GM19452 (cell line): ENCODE results near the gene EIF4E.
A peak's percentile ranks its signal among the peaks of the same experiment; 100 is the strongest.
"Not testable (repeated sequence)": the region's sequence is repeated elsewhere in the genome, so short reads cannot be mapped to it uniquely, and the experiment has no call there.

Experiments
- ATAC-seq: cut with Tn5 transposase; IDR thresholded peaks from one replicate; pipeline ENCODE4 v1.9.1; 2021; ENCODE audit not compliant: unreplicated experiment

Gene EIF4E

DNA sequence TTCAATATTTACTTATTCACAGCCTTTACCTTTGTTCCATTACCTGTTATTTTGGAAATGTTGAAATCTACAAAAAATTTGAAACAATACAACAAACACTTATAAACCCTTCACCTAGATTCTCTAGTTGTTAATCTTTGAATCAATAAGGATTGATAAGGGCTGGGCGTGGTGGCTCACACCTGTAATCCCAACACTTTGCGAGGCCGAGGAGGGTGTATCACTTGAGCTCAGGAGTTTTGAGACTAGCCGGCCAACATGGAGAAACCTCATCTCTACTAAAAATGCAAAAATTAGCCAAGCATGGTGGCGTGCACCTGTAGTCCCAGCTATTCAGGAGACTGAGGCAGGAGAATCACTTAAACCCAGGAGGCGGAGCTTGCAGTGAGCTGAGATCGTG lies 5.9 kb upstream of the EIF4E start:
- not testable (repeated sequence) for ATAC-seq

DNA sequence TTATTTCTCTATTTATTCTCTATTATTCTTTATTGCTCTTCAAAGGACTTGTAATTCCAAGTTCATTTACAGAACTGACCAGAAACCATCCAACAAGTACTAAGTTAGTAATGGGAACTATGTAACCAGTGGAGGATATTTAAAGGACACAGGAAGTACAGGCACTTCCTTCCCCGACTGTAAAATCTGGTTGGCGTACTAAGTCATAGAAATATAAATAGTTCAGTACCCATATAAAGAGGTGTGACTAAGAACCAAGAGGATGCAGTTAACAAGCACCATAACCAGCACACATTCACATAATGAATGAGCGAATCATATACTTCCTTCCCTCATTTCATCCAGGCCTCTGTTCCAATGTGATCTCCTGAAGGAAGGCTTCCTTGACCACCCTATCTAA lies 3.6 kb upstream of the EIF4E start:
- no peak for ATAC-seq

DNA sequence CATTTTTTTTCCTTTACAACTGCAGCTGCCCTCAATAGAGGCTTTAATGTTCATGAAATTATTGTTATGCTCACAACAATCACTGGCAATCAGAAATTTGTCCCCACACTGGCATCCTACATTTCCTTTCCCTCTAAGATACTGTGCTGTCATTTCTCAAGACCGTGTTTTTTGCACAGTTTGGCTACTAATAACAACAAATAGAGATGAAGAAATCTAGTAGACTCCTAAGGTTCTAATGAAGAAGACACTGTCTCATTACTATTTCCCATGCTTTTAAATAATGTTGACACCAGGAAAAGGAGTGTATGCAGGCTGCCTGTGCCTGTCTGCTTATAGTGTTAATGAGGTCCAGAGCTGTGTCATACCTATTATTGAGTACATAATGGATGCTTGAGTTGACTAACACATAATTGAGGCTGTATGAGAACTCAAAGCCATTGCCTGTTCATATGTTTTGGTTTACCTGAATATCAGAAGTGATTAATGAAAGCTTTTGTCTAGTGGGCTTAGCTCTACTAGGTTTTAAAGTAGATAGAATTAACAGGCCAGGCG lies 1.5 kb upstream of the EIF4E start:
- no peak for ATAC-seq

DNA sequence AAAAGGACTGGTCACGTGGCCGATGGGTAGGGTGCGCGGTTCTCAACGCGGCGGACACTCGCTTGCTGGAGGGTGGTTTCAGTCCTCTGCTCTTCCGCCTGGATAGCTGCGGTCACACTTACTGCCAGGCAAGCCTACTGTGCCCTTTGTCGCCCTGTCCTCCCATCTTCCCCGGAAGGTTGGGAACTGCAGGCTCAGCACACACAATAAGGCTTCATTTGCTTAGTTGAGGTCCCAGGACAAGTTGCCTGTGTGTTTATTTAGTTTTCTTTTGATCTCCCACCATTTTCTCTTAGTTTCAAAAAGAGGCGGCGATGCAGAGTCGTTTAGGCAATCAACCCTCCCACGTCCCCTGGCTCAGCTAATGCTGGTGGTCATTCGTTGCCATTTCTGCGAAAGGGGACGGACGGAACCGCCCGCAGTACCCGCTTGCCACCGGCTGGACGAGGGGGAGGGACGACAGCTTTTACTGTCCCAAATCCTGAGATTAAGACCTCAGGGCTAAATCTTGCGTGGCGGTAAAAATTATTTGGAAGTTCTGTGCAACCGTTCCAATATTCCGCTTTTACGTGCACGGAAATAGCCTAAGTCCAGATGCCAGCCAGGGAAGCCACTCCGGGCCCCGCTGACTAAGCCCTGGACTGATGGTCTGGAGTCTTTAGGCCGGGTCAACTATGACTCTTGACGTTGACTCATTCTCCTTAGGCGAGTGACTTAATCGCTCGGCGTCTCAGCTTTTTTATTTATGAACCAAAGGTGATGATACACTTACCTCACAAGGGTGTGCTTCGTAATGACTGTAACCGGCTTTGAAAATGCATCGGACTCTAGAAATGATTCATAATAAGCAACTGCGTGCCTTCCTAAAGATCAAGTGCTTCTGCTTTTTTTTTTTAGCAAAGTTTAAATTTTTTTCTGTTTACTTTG lies 671 bp upstream of the EIF4E start:
- ATAC-seq, result peak; percentile 48

DNA sequence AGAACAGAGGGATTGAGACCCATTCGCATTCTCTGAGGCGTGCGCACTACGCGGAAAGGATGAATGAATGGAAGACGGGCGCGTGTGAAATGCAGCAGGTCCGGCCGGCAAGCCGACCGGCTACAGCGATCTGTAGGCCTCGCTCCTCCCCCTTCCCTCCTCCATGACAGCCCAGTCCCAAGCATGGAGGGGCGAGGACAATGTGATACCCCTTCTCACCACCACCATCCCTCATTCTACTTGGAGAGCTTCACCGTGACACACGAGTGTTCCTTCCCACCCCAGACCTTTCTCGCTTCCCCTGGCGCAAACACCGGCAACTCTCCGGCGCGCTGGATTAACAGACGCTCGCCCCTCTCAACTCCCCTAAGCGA lies 815 bp downstream of the EIF4E start:
- ATAC-seq, result peak; percentile 37

DNA sequence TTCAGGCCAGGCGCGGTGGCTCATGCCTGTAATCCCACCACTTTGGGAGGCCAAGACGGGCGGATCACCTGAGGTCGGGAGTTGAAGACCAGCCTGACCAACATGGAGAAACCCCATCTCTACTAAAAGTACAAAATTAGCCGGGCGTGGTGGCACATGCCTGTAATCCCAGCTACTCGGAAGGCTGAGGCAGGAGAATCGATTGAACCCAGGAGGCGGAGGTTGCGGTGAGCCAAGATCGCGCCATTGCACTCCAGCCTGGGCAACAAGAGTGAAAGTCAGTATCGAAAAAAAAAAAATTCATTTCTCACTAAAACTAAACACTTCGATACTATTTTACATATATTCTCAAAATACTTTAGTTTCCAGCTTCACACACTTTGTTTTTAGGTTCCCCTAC lies 2.7 kb downstream of the EIF4E start:
- ATAC-seq, result not testable (repeated sequence)

DNA sequence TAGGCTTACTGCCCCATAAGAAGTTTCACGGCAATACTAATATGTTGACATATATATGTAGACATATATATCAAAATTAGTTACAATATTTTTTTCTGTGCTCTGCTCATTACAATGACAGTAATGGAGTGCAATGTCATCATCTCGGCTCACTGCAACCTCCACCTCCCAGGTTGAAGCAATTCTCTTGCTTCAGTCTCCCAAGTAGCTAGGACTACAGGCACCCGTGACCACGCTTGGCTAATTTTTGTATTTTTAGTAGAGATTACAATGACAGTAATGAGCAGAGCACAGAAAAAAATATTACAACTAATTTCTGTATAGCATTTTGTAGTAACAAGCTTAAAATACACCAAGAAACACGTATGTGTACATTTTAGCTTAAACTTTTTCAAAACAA lies 7.6 kb downstream of the EIF4E start:
- no peak for ATAC-seq

DNA sequence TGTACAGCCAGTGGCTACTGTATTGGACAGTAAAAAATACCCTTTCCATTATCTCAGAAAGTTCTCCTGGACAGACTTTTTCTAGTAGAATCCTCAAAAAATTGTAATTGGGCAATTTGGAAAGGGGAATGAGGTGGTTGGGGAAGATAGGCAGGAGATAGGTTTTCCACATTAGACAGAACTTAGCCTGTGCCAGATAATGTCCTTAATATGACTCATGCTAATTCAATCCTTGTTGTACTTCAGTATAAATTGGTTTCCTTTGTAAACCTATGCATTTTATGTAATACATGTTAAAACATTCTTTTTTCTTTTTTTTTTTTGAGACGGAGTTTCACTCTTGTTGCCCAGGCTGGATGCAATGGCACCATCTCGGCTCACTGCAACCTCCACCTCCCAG lies 8.9 kb downstream of the EIF4E start:
- no peak for ATAC-seq

DNA sequence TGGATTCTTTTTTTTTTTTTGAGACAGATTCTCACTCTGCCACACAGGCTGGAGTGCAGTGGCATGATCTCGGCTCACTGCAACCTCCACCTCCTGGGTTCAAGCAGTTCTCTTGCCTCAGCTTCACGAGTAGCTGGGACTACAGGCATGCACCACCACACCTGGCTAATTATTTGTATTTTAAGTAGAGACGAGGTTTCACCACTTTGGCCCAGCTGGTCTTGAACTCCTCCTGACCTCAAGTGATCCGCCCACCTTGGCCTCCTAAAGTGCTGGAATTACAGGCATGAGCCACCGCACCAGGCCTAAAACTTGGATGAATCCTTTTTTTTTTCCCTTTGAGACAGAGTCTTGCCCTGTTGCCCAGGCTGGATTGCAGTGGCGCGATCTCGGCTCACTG lies 18.2 kb downstream of the EIF4E start:
- ATAC-seq, result not testable (repeated sequence)

DNA sequence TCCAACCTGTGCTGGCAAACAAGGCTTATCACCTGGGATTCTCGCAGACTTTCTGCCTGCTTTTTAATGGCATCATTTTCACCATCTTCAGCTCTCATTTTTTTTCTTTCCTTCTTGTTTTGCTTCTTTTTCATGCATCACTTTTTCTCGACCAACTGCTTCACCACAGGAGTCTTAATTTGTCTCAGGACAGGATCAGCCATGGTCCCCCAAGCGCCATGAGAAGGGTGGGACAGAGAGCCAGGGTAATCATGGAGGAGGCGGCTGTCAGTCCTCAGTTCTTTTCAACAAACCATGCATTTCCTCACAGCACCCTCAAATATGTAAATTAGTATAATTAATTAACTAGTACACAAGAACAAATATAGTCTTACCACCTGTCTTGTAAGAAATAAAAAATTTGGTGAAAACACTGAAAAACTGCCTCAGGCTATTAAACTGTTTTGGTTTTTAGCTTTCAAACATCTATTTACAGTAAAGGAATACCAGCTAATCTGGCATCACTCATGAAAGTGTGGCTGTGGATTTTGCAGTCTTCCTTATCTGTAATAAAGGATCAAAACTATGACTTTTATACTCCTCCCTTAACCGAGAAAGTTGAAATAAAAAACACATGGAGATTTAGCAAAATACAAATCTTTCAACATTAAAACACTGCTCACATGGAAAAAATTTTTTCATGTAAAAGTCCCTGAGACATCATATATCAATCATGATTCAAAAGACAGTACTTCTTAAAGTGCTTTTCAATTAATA lies 19.1 kb downstream of the EIF4E start:
- no peak for ATAC-seq

DNA sequence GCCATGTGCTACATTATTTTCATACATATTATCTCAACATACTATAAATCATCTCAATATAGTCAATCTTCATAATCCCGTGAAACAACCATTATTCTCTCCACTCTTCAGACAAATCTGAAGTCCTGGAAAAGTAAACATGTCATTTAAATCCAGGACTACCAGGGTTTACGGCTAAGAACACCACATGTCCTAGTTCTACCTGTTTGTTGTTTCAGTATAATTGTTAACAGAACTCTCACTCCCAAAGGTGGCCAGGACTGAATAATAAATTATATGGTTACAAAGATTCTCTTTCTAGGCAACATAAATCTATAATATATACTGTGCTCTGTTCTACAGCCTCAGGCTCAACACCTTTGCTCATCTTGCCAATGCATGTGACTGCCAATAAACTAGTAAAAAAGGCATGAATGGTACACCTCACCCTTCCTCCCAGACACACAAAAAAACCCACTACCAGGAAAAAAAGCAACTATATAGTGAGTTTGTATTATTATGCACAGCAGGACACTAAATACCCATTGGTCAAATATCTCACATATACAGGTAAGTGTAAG lies 20.1 kb downstream of the EIF4E start:
- no peak for ATAC-seq

DNA sequence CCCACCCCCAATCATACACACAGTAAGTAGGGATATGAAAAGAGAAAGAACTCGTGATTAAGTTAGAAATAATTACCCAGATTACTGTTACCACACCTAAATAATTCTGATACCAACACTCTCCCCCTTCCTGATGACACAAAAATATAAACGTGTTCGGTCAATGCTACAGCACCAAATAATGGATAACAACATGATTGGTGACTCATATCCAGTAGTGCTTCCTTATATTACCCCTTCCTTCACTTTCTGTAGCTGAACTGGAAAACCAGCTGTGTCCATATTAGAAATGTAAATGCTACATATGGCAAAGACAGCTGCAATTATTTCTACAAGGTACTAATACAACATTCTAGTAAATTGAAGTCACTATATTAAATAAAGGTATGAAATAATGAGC lies 20.8 kb downstream of the EIF4E start:
- no peak for ATAC-seq

DNA sequence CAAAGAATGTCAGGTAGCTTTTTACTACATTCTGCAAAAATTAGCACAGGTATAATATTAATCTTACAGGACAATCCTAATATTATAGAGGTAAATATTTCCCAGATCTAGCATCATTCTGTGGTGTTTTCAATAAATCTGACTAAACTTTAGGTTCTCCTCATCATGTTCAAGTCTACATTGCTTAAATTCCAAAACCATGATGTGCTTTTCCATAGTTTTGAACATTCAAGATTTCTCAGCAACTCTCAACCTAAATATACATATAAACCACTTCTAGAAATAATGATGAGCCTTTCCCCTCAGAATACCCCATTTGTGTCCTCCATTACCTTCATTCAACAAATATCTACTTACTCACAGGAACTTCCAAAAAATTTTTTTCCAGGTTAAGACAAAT lies 23.1 kb downstream of the EIF4E start:
- ATAC-seq, result no peak

DNA sequence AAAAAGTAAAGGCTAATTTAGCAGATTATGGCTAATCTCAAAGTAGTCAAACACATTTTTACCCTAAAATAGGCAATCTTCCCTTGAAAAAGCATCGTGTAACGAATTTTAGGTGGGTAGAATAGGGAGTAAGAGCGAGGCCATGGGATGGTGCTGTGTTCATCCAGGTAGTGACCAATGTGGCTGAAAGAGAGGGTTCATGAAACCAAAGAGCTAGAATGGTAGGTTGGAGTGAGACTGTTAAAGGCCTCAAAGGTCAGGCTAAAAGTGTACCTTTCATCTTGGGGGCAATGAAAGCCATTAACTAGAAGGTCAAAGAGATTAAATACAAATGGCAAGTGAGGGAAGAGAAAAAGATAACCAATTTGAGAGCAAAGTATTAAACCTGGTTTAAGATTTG lies 23.6 kb downstream of the EIF4E start:
- ATAC-seq, result no peak

DNA sequence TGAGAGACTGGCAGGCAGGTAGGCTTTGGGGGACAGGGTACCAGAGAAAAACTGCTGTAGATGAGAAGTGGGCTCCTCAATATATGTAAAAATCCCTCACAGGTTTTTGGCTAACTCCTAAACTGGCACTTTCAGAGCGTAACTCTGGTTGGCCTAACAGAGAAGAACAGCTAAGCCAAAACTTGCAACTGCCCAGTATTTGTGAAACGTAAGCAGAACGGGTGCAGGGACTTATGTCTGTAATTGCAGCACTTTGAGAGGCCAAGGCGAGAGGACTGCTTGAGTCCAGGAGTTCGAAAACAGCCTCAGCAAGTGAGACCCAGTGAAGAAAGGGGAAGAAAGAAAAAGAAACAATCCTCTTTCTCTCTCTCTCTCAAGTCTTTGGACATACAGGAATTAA lies 25.0 kb downstream of the EIF4E start:
- no peak for ATAC-seq

DNA sequence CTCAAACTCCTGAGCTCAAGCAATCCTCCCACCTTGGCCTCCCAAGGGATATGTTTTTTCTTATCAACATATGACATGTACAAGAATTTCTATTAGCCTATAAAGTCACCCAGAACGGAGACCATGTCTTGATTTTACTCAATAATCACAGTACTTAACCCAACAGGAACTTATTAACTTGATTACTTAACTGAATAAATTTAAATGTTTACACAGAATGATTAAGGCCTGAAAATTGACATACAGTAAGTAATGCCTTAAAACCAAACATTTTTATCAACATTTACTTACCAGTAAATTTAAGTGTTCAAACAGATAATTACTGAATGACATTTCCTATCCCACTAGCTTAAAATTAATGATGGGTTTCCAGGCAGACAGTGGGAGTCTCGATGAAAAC lies 25.4 kb downstream of the EIF4E start:
- ATAC-seq, result no peak

DNA sequence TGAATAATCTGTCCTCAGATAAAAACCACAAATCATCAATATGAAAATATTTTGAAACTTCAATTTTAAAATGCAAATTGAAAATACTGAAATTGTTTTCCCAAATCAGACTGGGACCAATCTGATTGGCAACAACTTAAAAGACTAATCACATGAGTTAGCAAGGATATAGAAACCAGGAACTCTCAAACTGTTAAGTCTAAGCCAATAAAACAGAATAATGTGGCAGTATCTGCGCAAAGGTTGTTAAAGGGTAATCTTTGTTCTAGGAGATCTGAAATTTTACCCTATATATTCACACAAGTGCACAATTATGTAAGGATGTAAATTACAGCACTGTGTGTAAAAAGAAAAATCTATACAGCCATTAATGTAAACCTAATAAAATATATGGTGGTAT lies 29.7 kb downstream of the EIF4E start:
- ATAC-seq, result no peak

DNA sequence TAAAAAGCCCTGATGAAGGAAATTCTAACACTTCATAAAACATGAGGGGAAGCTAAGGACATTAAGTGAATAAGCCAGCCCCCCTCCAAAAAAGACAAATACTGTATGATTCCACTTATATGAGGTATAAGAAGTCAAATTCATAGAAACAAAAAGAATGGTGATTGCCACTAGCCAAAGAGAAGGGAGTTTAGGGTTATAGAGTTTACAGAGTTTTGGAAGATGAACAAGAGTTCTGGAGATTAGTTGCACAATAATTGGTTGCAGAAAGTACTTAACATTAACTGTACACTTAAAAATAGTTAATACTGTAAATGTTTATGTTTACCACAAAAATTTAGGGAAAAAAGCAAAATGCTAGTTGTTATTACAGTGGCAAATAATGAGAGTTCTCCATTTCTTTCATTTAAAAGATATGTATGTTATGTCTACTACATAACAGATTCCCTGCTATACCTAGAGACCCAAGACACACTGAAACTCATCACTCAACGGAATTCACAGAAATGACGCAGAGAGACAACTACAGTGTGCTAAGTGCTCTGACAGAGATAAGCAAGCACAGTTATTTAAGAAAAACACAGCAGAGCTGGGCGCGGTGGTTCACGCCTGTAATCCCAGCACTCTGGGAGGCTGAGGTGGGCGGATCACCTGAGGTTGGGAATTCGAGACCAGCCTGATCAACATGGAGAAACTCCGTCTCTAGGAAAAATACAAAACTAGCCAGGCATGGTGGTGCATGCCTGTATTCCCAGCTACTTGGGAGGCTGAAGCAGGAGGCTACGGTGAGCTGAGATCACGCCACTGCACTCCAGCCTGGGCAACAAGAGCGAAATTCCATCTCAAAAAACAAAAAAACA lies 37.2 kb downstream of the EIF4E start:
- no peak for ATAC-seq

DNA sequence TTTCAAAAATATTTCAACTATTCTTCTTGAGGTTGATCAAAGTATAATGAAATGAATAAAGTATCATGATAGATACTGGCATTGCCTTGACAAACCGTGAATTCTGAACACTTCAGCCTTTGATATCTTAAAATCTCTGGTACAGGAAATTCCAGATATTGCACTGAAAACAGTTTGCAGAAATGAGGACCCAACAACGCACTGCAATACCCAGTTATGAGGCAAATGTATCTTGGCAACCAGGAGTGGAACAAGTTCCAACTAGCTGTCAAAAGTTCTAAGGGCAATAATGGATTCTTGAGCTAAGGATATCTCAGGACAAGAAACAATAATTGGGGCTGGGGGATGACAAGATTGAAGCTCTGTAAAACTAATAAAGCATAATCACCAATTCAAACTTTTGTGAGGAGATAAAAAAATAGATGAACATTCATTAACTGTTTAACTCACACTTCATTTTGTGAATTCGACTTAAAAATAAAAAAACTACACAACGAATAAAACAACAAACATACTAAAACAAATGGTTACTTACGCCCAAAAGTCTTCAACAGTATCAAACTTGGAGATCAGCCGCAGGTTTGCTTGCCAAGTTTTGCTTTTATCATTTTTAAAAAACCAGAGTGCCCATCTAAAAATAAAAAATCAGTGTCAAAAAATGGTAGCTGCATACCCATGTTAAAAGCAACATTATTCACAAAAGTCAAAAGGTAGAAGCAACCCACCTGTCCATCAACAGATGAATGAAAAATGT lies 38.1 kb downstream of the EIF4E start:
- ATAC-seq, result no peak

DNA sequence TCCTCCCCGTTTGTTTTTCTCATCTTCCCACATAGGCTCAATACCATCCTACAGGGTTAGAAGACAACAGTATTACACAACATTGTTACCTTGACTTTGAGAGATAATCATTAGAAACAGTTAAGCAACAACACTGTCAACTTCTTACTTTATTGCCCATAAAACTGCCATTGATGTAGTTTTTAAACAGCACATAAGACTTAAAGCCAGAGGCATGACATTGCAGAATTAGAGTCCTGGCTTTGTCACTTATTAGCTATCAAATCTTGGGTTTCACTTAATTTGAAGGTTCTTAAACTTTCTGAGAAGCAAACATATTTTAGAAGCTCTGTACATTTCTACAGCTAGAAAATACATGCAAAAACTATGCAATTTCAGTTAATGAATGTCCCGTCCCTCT lies 41.8 kb downstream of the EIF4E start:
- no peak for ATAC-seq
